GM20000 (cell line): ENCODE results near the gene MPND.

Experiments
- DNase-seq: peaks from one replicate; pipeline ENCODE4 v3.0.0; 2012; ENCODE audit warnings: low spot score
- TF ChIP-seq, protein P1 (sequence below): IDR thresholded peaks from 2 replicates; pipeline ENCODE4 v1.5.1; 2012; ENCODE audit warnings: mild to moderate bottlenecking, control low read depth; ENCODE audit errors: extremely low read depth, missing control alignments

Gene MPND

GRCh38 chr19:4396949-4397783, 53.8 kb downstream of the MPND start:
- TF ChIP-seq, protein P1, sequence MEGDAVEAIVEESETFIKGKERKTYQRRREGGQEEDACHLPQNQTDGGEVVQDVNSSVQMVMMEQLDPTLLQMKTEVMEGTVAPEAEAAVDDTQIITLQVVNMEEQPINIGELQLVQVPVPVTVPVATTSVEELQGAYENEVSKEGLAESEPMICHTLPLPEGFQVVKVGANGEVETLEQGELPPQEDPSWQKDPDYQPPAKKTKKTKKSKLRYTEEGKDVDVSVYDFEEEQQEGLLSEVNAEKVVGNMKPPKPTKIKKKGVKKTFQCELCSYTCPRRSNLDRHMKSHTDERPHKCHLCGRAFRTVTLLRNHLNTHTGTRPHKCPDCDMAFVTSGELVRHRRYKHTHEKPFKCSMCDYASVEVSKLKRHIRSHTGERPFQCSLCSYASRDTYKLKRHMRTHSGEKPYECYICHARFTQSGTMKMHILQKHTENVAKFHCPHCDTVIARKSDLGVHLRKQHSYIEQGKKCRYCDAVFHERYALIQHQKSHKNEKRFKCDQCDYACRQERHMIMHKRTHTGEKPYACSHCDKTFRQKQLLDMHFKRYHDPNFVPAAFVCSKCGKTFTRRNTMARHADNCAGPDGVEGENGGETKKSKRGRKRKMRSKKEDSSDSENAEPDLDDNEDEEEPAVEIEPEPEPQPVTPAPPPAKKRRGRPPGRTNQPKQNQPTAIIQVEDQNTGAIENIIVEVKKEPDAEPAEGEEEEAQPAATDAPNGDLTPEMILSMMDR: no peak
- no peak for DNase-seq

GRCh38 chr19:4399812-4400134, 56.4 kb downstream of the MPND start:
- TF ChIP-seq, protein P1: no peak
- DNase-seq: no peak

GRCh38 chr19:4400135-4400936, 57.0 kb downstream of the MPND start, which contains the start of gene SH3GL1:
SH3GL1 (minus strand) TSS chr19:4400547; CDS start chr19:4400368, 179 bp downstream.
- TF ChIP-seq, protein P1: peak; percentile 98
- DNase-seq: peak; percentile 96

DNA sequence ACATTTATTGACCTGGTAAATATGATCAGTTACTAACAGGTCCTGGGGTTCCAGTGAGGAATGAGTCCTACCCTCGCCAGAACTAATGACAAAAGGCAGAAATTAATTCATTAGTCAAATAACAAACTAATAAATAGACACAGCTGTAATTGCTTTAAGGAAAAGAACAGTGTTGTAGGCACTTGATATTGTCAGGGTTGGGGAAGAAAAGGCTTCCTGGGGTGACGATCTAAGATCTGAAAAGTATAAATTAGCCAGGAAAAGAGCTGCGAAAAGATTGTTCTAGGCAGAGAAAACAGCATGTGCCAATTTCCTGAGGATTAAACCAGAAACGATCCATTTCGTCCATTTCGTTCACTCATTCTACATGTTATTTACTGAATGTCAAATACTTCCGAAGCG, 58.4 kb downstream of the MPND start:
- TF ChIP-seq, protein P1: no peak
- no peak for DNase-seq

DNA sequence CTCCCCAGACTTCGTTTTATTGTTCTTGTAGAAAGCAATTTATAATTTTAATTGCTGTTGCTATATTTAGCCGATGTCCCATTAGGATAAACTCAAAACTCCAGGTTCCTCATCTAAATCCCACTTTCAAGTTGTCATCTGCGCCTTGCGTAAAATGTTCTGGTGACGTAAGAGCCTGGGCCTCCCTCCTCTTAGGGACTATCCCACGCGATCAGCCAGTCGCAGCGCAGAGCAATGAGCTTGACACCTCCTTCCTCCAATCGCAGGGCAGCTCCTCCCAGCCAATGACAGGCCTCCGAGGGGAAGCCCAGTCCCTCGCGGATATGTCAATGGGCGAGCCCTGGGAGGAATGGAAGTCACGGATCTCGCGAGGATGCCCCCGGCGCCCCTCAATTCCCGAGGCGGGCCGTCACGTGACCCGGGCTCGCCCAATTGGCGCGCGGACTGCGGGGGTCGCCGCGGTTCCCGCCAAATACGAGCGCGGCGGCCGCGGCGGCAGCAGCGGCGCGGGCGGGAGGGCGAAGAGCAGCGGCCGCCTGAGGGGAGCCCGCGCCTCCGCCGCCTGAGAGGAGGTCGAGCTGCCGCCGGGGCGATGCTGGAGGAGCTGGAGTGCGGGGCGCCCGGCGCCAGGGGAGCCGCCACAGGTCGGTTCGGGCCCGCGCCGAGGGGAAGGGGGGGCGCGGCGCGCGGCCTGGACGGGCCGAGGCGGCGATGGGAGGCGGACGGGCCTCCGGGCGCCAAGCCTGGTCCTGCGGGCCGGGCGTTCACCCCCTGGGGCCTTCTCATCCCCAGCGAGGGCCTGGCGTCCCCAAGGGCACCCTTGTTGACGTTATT, 59.0 kb downstream of the MPND start, which contains the start of gene CHAF1A:
Gene CHAF1A, plus strand, starts transcription at position 470 of the 834 bp plus-strand sequence. Its CDS starts 123 bp downstream, at position 593.
- TF ChIP-seq, protein P1: no peak
- DNase-seq: peak; percentile 100

DNA sequence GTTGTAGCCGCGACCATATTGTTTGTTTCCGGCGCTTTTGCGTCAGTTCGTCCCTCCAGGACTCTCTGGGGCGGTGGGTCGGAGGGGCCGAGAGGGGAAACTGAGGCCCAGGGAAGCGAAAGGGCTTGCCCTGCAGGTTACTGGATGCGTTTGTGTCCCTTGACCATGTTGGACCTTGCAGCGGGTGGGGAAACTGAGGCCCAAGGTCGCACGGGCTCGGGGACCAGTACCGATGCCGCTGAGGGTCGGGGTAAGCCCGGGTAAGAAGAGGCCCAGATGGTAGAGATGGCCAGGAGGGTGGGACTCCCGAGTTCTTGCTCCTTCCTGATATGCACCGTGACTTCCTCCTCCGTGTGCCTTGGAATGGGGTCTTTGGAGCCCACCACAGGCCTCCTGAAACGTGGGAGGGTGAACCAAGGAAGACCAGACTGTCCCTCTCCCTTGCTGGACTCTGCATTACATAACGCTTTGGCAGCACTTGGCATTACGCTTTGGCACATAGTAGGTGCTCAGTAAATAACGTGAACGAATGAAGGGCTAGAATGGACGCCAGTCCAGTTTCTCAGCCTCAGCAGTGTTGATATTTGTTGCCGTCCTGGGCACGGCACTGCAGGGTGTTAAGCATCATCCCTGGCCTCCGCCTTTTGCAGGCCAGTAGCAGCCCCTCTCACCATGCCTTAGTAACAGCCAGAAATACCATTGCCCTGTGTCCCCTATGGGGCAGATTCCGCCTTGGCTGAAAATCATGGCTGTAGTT, 59.8 kb downstream of the MPND start:
- DNase-seq: no peak
- TF ChIP-seq, protein P1: no peak
